ENCODE data around the gene ELOVL6.

DNA sequence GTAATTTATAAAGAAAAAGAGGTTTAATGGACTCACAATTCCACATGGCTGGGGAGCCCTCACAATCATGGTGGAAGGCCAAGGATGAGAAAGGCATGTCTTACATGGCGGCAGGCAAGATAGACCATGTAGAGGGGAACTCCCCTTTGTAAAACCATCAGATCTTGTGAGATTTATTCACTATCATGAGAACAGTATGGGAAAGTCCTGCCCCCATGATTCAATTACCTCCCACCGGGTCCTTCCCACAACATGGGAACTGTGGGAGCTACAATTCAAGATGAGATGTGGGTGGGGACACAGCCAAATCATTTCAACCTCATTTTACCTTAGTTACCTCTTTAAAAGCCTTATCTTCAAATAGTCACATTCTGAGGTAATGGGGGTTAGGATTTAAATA lies 30.9 kb upstream of the ELOVL6 start:
- TF ChIP-seq, protein P1, sequence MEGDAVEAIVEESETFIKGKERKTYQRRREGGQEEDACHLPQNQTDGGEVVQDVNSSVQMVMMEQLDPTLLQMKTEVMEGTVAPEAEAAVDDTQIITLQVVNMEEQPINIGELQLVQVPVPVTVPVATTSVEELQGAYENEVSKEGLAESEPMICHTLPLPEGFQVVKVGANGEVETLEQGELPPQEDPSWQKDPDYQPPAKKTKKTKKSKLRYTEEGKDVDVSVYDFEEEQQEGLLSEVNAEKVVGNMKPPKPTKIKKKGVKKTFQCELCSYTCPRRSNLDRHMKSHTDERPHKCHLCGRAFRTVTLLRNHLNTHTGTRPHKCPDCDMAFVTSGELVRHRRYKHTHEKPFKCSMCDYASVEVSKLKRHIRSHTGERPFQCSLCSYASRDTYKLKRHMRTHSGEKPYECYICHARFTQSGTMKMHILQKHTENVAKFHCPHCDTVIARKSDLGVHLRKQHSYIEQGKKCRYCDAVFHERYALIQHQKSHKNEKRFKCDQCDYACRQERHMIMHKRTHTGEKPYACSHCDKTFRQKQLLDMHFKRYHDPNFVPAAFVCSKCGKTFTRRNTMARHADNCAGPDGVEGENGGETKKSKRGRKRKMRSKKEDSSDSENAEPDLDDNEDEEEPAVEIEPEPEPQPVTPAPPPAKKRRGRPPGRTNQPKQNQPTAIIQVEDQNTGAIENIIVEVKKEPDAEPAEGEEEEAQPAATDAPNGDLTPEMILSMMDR (conservative IDR thresholded peaks at IDR 0.05; ENCODE audit: low read depth, low read length) = no peak
- TF ChIP-seq EZH2 (IDR thresholded peaks at IDR 0.05; ENCODE audit: low read length, unreplicated experiment) (no peak), EZH2phosphoT487 (IDR thresholded peaks at IDR 0.05; ENCODE audit: borderline replicate concordance, low read length) (no peak)
